Neural crest cell (in vitro differentiated cells): ENCODE measurements around the gene FLNC. TPM values are rescaled to one million over a fixed set of nuclear protein-coding genes. Genes with fewer than 3 reads are reported as not detected.
A peak's percentile ranks its signal among the peaks of the same experiment; 100 is the strongest.

Source experiments
- DNase-seq: peaks from one replicate; pipeline ENCODE4 v3.0.0; 2021; ENCODE audit warnings: low read depth, mixed read lengths, low spot score
- H3K27ac Mint-ChIP-seq: one replicate; pipeline ENCODE4 v1.8.0; 2021; ENCODE audit warnings: mild to moderate bottlenecking, mixed read lengths; ENCODE audit not compliant: unreplicated experiment
- H3K27me3 Mint-ChIP-seq: 2 replicates; pipeline ENCODE4 v1.8.0; 2021; ENCODE audit warnings: low read depth, mild to moderate bottlenecking, mixed read lengths
- H3K36me3 Mint-ChIP-seq: 2 replicates; pipeline ENCODE4 v1.8.0; 2021; ENCODE audit warnings: low read depth, mild to moderate bottlenecking, mixed read lengths
- H3K4me1 Mint-ChIP-seq: 2 replicates; pipeline ENCODE4 v1.8.0; 2021; ENCODE audit warnings: mixed read lengths
- H3K4me3 Mint-ChIP-seq: one replicate; pipeline ENCODE4 v1.8.0; 2021; ENCODE audit warnings: mild to moderate bottlenecking, mixed read lengths
- H3K9me3 Mint-ChIP-seq: 2 replicates; pipeline ENCODE4 v1.8.0; 2021; ENCODE audit warnings: mixed read lengths
- CTCF ChIP-seq: fragments of 200-600 bp; sonication (generic); conservative IDR thresholded peaks from 2 replicates; pipeline ENCODE4 v1.5.0; 2021; ENCODE audit warnings: antibody characterized with exemption, mild to moderate bottlenecking
- total RNA-seq: library from RNA; stranded (reverse); gene quantifications from 2 replicates; pipeline ENCODE4 v1.2.1, GENCODE V29; 2021

FLNC gene
- total RNA-seq, 1 donor from 2014 or later, result 5.6 TPM

DNA sequence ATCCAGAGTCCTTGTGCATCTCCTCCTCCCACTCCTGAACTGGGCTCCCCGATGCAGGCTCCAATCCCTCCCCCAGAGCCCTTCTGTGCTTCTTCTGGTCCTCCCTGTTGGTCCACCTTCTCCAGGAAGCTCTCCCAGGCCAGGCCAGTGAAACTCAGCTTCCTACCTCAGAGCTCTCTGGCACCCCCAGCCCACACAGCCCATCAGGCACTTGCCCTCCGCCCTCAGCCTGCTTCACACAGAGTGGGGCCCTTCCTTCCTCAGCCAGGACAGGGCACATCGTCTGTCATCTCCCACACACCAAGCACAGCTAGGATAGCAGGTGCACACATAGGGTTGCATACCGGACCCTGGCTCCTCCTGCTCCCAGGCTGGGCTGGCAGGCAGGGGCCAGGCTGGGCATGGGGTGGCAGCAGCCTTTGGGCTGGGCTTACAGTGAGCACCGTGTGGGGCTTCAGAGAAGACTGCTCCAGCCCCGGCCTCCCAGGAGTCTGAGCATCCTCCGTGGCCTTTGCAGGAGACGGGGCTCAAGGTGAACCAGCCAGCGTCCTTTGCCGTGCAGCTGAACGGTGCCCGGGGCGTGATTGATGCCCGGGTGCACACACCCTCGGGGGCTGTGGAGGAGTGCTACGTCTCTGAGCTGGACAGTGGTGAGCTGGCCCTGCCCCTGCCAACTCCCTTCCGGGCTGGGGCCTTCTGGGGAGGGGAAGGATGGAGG, 26.0 kb downstream of the FLNC start:
- no peak for TF ChIP-seq CTCF
- H3K4me3 Mint-ChIP-seq, result no peak overlapping the region
- no peak for DNase-seq
- no peaks in the 10 kb centered on the region for H3K36me3 Mint-ChIP-seq
- H3K4me1 Mint-ChIP-seq, result no peaks in the 10 kb centered on the region
- H3K27me3 Mint-ChIP-seq, result no peaks in the 10 kb centered on the region
- no peak overlapping the region for H3K27ac Mint-ChIP-seq
- no peaks in the 10 kb centered on the region for H3K9me3 Mint-ChIP-seq

DNA sequence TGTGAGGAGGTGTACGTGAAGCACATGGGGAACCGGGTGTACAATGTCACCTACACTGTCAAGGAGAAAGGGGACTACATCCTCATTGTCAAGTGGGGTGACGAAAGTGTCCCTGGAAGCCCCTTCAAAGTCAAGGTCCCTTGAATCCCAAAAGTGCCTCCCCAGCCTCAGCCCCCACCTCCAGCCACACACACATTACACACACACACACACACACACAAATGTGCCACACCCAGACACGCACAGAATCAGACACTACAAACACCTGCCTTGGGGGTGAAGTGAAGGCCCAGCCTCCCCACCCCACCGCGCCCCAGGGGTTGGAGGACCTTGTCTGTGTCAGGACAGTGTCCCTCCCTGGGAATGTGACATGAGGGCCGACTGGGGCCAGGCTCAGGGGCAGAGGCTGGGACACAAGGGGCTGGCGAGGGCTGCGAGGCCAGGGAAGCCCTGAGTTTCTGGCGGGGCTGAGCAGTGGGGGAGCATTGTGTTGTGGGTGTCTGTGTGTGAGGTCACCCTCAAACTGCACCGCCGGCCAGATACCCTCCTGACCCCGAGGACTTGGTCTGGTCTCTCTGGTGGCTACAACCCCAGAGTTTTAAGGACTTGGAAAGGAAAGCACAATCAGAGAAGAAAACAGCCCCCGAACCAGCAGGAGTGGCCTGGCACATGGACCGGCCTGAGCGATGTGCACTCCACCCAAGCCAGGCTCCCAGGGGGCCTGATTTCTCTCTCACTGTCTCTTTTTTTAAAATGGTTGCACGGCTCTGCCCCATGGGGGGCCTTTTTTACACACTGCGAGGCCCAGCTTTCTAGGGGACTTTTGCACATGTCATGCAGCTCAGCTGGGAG, 28.4 kb downstream of the FLNC start:
- Mint-ChIP-seq H3K4me1 (peaks cover 11% of the 10 kb centered on the region), H3K36me3 (peaks cover under 1% of the 10 kb centered on the region), H3K27me3 (no peaks in the 10 kb centered on the region), H3K9me3 (no peaks in the 10 kb centered on the region), H3K27ac (no peak overlapping the region), H3K4me3 (no peak overlapping the region)
- no peak for DNase-seq
- no peak for TF ChIP-seq CTCF

DNA sequence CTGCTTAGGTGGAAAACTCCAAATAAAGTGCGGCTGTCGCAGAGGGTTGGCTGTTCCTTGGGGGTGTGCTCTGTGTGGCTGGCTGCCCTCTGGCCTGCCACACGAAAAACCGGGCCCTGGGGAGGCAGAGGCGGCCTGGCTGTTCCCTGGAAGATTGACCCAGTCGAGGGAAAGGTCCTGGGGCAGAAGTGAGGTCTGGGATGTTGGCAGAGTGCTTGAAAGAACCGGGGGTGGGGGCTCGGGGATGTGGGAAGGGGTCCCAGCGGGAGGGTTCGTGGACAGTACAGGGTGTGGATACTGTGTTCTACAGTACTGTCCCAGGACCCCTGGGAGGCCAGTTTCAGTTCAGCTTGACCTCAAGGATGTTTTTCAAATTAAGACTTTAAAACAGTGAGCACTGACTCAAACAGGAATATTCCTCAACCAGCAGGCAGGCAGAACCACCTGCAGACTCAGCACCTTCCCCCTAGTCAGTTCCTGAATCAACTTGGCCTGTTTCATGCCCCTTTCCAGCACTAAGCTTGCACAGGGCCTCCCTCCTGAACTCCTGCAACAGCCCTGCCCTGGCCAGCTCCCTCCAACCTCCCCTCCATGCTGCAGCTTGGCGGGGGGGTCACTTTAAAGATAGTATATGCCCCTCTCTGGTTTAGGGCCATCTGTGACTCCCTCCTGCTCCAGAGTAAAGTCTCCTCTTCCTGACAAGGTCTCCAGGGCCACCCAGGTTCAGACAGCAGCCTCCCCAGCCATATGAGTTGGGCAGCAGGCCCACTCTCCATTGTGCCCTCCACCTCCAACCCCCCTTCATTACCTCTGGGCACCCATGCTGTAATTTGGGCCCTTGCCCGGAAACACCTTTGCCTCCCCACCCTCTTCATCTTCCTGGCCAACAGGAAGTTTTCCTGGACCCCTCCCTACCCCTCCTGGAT, 29.3 kb downstream of the FLNC start:
- DNase-seq, result no peak
- peaks cover 2% of the 10 kb centered on the region for H3K36me3 Mint-ChIP-seq
- H3K4me3 Mint-ChIP-seq, result no peak overlapping the region
- H3K9me3 Mint-ChIP-seq, result no peaks in the 10 kb centered on the region
- no peak for TF ChIP-seq CTCF
- H3K27ac Mint-ChIP-seq, result peak overlapping the region; percentile 67
- peaks cover 15% of the 10 kb centered on the region for H3K4me1 Mint-ChIP-seq
- no peaks in the 10 kb centered on the region for H3K27me3 Mint-ChIP-seq

- H3K4me1 Mint-ChIP-seq, result peaks cover 19% of the 10 kb centered on the region
- peaks cover 2% of the 10 kb centered on the region for H3K36me3 Mint-ChIP-seq
- H3K27ac Mint-ChIP-seq, result no peak overlapping the region
- no peaks in the 10 kb centered on the region for H3K9me3 Mint-ChIP-seq
- peak overlapping the region; percentile 5 for H3K4me3 Mint-ChIP-seq
- H3K27me3 Mint-ChIP-seq, result no peaks in the 10 kb centered on the region
- no peak for TF ChIP-seq CTCF
- DNase-seq, result no peak
These were observed 30.2 kb downstream of the FLNC start for GRCh38 chr7:128860158-128861073.
